ENCODE data around the gene PGF. TPM values are rescaled to one million over a fixed set of nuclear protein-coding genes. Genes with fewer than 3 reads are reported as not detected.
"Not testable (repeated sequence)": the region's sequence is repeated elsewhere in the genome, so short reads cannot be mapped to it uniquely, and the experiment has no call there.

The PGF gene
- polyA plus RNA-seq, 4 donors = 1.6 to 14.0 (median 6.9) TPM

DNA sequence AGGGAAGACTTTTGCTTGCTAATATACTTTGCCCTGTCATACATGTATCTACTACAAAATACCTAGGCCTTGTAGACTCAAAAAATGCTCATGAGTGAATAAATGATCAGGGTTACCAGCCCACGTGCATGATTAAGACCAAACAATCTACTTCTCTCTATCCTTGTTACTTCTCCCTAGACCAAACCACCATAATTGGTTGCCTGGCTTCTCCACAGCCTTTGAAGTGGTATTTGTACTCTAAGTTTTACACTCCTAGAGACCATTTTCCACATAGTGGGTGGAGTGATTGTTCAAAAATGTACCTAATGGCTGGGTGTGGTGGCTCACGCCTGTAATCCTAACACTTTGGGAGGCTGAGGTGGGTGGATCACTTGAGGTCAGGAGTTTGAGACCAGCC, 18.2 kb downstream of the PGF start:
- WGBS, 3 donors = 57 to 74% (median 63%) methylated on average over 2 of the region's 2 CpGs

DNA sequence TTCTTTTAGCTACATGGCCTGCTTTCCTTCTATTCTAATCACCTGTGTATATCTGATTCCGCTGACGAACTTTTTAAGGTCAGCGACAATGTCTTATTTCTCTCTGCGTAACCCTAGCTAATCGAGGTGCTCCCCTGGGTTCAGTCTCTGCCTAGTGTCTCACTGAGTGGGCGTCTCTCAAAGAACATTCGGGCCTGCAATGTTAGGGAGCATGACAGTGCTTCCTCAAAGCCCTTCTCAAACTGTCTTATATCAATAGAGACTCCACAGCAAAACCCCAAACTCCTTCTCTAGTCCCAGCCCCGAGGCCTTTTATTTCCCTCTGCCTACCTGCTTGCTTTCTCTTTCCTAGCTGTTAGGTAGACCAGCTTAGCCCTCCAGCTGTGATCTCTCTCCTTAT, 18.7 kb downstream of the PGF start:
- WGBS, 3 donors = 87 to 91% (median 90%) methylated on average over 8 of the region's 8 CpGs
- FAIRE-seq = no peak

More for the DNA sequence above, 18.2 kb downstream of the PGF start:
- Histone ChIP-seq H3K4me3 (ENCODE audit: low read depth in 1 of 3, low read length in 3 of 3) (no peak overlapping the region), H3K27me3 (ENCODE audit: control insufficient read depth in 3 of 3, insufficient read depth in 3 of 3, low read length in 3 of 3) (no peaks in the 10 kb centered on the region), H3K9me3 (ENCODE audit: control insufficient read depth in 2 of 2, insufficient read depth in 1 of 2, low read depth in 1 of 2, low read length in 1 of 2) (no peaks in the 10 kb centered on the region), H3K27ac (ENCODE audit: low read depth in 1 of 3, low read length in 2 of 3) (no peak overlapping the region), H3K36me3 (ENCODE audit: control insufficient read depth in 3 of 3, insufficient read depth in 2 of 3, low read depth in 1 of 3, low read length in 3 of 3) (peaks cover 0 to 14% (median 0%) of the 10 kb centered on the region in 3 donors), H3K4me1 (ENCODE audit: control insufficient read depth in 3 of 3, insufficient read depth in 2 of 3, low read depth in 1 of 3, low read length in 2 of 3) (peaks cover 0 to 8% (median 0%) of the 10 kb centered on the region in 3 donors)
- no peak for DNase-seq
- FAIRE-seq = no peak

DNA sequence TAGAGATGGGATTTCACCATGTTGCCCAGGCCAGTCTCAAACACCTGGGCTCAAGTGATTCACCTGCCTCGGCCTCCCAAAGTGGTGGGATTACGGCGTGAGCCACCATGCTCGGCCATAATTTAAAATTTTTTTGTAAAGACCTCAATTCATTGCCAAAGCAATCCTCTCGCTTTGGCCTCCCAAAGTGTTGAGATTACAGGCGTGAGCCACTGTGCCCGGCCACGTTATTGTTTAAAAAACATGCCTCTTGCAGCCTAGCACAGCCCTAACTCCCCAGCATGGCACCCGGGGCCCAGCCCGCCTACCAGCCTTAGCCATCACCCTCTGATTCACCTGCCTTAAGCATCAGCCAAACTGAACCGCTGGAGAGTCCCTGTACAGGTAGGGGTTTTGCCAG, 19.2 kb downstream of the PGF start:
- no peaks in the 10 kb centered on the region for H3K9me3 ChIP-seq (ENCODE audit: control insufficient read depth in 2 of 2, insufficient read depth in 1 of 2, low read depth in 1 of 2, low read length in 1 of 2)
- no peak for FAIRE-seq
- no peak overlapping the region for H3K4me3 ChIP-seq (ENCODE audit: low read depth in 1 of 3, low read length in 3 of 3)
- peaks cover 0 to 4% (median 0%) of the 10 kb centered on the region in 3 donors for H3K36me3 ChIP-seq (ENCODE audit: control insufficient read depth in 3 of 3, insufficient read depth in 2 of 3, low read depth in 1 of 3, low read length in 3 of 3)
- no peak for DNase-seq
- no peak overlapping the region for H3K27ac ChIP-seq (ENCODE audit: low read depth in 1 of 3, low read length in 2 of 3)
- peaks cover 0 to 4% (median 0%) of the 10 kb centered on the region in 3 donors for H3K4me1 ChIP-seq (ENCODE audit: control insufficient read depth in 3 of 3, insufficient read depth in 2 of 3, low read depth in 1 of 3, low read length in 2 of 3)
- H3K27me3 ChIP-seq (ENCODE audit: control insufficient read depth in 3 of 3, insufficient read depth in 3 of 3, low read length in 3 of 3) = no peaks in the 10 kb centered on the region
- WGBS, 3 donors = 88 to 96% (median 93%) methylated on average over 11 of the region's 11 CpGs

More for the DNA sequence above, 18.7 kb downstream of the PGF start:
- no peak for DNase-seq
- Histone ChIP-seq H3K36me3 (ENCODE audit: control insufficient read depth in 3 of 3, insufficient read depth in 2 of 3, low read depth in 1 of 3, low read length in 3 of 3) (peaks cover 0 to 10% (median 0%) of the 10 kb centered on the region in 3 donors), H3K4me3 (ENCODE audit: low read depth in 1 of 3, low read length in 3 of 3) (no peak overlapping the region), H3K27ac (ENCODE audit: low read depth in 1 of 3, low read length in 2 of 3) (no peak overlapping the region), H3K27me3 (ENCODE audit: control insufficient read depth in 3 of 3, insufficient read depth in 3 of 3, low read length in 3 of 3) (no peaks in the 10 kb centered on the region), H3K4me1 (ENCODE audit: control insufficient read depth in 3 of 3, insufficient read depth in 2 of 3, low read depth in 1 of 3, low read length in 2 of 3) (peaks cover 0 to 4% (median 0%) of the 10 kb centered on the region in 3 donors), H3K9me3 (ENCODE audit: control insufficient read depth in 2 of 2, insufficient read depth in 1 of 2, low read depth in 1 of 2, low read length in 1 of 2) (no peaks in the 10 kb centered on the region)

DNA sequence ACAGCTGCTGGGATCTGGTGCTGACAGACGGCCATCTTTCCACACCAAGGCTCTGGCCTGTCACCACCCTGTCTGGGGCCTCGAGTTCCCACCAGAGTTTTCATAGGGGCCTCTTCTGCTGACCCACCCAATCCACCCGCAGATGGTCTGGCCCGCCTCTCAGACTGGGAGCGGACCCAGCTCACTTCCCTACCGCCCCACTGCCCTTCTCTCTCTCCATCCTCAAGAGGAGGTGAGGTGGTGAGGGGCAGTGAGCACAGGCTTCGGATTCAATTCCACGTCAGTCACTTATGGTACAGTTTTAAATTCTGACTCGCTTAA, 20.1 kb downstream of the PGF start:
- H3K4me3 ChIP-seq (ENCODE audit: low read depth in 1 of 3, low read length in 3 of 3) = no peak overlapping the region
- 80 to 88% (median 85%) methylated on average over 8 to 9 of the region's 9 CpGs for WGBS, 3 donors
- H3K9me3 ChIP-seq (ENCODE audit: control insufficient read depth in 2 of 2, insufficient read depth in 1 of 2, low read depth in 1 of 2, low read length in 1 of 2) = no peaks in the 10 kb centered on the region
- no peak overlapping the region for H3K27ac ChIP-seq (ENCODE audit: low read depth in 1 of 3, low read length in 2 of 3)
- no peak for DNase-seq
- H3K36me3 ChIP-seq (ENCODE audit: control insufficient read depth in 3 of 3, insufficient read depth in 2 of 3, low read depth in 1 of 3, low read length in 3 of 3) = no peaks in the 10 kb centered on the region
- no peaks in the 10 kb centered on the region for H3K27me3 ChIP-seq (ENCODE audit: control insufficient read depth in 3 of 3, insufficient read depth in 3 of 3, low read length in 3 of 3)
- FAIRE-seq = no peak
- peaks cover 0 to 4% (median 0%) of the 10 kb centered on the region in 3 donors for H3K4me1 ChIP-seq (ENCODE audit: control insufficient read depth in 3 of 3, insufficient read depth in 2 of 3, low read depth in 1 of 3, low read length in 2 of 3)

DNA sequence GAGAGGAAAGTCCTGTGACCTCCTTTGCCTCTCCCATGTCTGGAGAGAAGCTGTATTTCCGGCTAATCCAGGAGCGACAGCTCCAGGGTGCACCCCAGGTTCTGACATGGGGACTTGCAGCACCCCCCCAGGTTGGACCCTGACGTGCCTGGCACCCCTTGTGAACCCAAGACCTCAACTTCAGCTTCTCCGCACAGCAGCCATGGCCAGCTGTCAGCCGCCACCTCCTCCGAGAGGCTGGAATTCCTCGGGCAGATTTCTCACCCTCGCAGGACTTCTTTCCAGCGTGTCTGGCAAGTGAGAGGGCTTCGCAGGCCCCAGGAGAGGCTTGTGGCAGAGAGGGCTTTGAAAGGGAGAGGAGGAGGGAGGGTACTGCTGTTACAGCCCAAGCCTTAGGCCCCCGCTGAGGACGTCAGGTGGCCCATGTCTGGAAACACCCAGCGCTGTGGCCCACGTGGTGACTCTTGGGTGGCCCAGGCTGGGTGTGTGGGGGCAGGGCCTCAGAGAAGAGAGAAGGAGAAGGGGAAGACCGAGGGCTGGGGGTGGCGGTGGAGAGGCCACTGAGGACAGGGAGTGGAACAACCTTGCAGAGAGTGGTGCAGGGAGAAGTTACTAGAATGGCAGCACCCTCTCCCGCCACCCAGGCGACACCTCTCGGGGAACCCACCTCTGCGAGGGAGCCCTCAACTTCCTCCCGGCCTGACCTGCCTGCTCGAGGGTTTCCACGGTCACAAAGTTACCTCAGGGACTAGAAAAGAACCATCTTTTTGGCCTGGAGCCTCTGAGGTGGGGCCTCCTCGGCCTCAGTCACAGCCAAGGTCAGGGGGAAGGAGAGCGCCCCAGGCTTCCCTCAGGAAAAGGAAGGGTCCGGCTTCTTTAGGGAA, 20.7 kb downstream of the PGF start:
- Histone ChIP-seq H3K27me3 (ENCODE audit: control insufficient read depth in 3 of 3, insufficient read depth in 3 of 3, low read length in 3 of 3) (peaks cover 0 to 2% (median 0%) of the 10 kb centered on the region in 3 donors), H3K27ac (ENCODE audit: low read depth in 1 of 3, low read length in 2 of 3) (no peak overlapping the region), H3K4me3 (ENCODE audit: low read depth in 1 of 3, low read length in 3 of 3) (no peak overlapping the region), H3K4me1 (ENCODE audit: control insufficient read depth in 3 of 3, insufficient read depth in 2 of 3, low read depth in 1 of 3, low read length in 2 of 3) (peaks cover 0 to 4% (median 0%) of the 10 kb centered on the region in 3 donors), H3K9me3 (ENCODE audit: control insufficient read depth in 2 of 2, insufficient read depth in 1 of 2, low read depth in 1 of 2, low read length in 1 of 2) (no peaks in the 10 kb centered on the region), H3K36me3 (ENCODE audit: control insufficient read depth in 3 of 3, insufficient read depth in 2 of 3, low read depth in 1 of 3, low read length in 3 of 3) (no peaks in the 10 kb centered on the region)
- whole genome bisulfite sequencing, 3 donors = 69 to 81% (median 79%) methylated on average over 25 to 26 of the region's 26 CpGs
- FAIRE-seq (no peak), DNase-seq (no peak)

DNA sequence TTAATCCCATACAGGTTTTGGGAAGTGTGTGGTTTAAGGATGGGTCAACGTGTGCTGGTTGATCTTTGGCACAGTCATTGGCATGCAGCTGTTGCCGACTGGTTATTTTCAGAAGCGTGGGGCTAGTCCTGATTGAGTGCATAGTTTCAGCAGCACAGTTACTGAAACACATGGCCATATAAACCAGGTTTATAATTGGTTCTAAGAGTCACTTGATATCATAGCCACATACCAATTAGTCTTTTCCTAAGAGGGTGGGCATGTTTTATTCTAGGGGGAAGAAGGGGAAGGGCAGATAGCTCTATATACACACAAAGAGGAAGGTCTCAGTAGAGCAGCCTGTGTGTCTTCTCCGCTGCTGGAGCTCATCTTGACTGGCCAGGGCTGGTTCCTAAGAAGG, 21.4 kb downstream of the PGF start:
- no peaks in the 10 kb centered on the region for H3K36me3 ChIP-seq (ENCODE audit: control insufficient read depth in 3 of 3, insufficient read depth in 2 of 3, low read depth in 1 of 3, low read length in 3 of 3)
- FAIRE-seq (no peak), DNase-seq (no peak)
- peaks cover 0 to 4% (median 0%) of the 10 kb centered on the region in 3 donors for H3K4me1 ChIP-seq (ENCODE audit: control insufficient read depth in 3 of 3, insufficient read depth in 2 of 3, low read depth in 1 of 3, low read length in 2 of 3)
- WGBS, 3 donors = 28 to 44% (median 44%) methylated on average over 4 of the region's 4 CpGs
- H3K9me3 ChIP-seq (ENCODE audit: control insufficient read depth in 2 of 2, insufficient read depth in 1 of 2, low read depth in 1 of 2, low read length in 1 of 2) = no peaks in the 10 kb centered on the region
- no peak overlapping the region for H3K27ac ChIP-seq (ENCODE audit: low read depth in 1 of 3, low read length in 2 of 3)
- no peak overlapping the region for H3K4me3 ChIP-seq (ENCODE audit: low read depth in 1 of 3, low read length in 3 of 3)
- H3K27me3 ChIP-seq (ENCODE audit: control insufficient read depth in 3 of 3, insufficient read depth in 3 of 3, low read length in 3 of 3) = peaks cover 0 to 8% (median 0%) of the 10 kb centered on the region in 3 donors

DNA sequence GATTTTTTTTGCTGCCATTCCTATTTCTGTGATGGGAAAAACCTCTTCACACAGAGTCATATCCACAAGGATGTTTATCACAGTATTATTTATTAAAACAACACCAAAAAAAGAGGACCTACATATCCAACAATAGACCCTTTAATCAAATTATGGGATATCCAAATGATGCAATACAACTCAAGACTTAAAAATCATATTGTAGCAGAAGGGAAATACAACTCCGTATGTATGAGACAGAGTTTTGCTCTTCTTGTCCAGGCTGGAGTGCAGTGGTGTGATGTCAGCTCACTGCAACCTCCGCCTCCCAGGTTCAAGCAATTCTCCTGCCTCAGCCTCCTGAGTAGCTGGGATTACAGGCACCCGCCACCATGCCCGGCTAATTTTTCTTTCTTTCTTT, 22.5 kb downstream of the PGF start:
- 72 to 80% (median 80%) methylated on average over 4 of the region's 4 CpGs for WGBS, 3 donors
- H3K36me3 ChIP-seq (ENCODE audit: control insufficient read depth in 3 of 3, insufficient read depth in 2 of 3, low read depth in 1 of 3, low read length in 3 of 3); H3K27me3 ChIP-seq (ENCODE audit: control insufficient read depth in 3 of 3, insufficient read depth in 3 of 3, low read length in 3 of 3); FAIRE-seq; H3K4me3 ChIP-seq (ENCODE audit: low read depth in 1 of 3, low read length in 3 of 3); DNase-seq; H3K9me3 ChIP-seq (ENCODE audit: control insufficient read depth in 2 of 2, insufficient read depth in 1 of 2, low read depth in 1 of 2, low read length in 1 of 2); H3K27ac ChIP-seq (ENCODE audit: low read depth in 1 of 3, low read length in 2 of 3); H3K4me1 ChIP-seq (ENCODE audit: control insufficient read depth in 3 of 3, insufficient read depth in 2 of 3, low read depth in 1 of 3, low read length in 2 of 3): not testable (repeated sequence)

DNA sequence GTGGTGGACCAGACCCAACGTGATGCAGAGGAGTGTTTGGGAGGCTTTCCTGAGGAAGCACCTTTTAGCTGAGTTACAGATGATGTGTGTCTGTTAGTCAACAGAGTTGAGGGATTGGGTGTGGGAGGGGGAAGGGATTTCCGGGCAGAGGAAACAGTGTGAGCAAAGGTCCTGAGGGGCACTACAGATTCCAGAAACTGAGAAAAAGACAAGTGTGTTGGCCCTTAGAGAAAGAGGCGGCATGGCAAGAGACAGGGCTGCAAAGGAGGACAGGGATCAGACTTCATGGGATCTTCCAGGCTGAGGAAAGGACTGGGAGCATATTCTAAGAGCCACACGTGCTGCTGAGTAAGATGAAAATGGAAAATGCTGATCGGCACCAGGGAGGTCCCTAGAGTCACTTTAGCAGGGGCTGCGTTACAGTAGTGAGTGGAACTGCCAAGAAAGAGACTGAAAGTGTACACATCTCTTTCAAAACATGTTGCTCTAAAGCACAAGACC, 22.9 kb downstream of the PGF start:
- H3K36me3 ChIP-seq (ENCODE audit: control insufficient read depth in 3 of 3, insufficient read depth in 2 of 3, low read depth in 1 of 3, low read length in 3 of 3) = no peaks in the 10 kb centered on the region
- FAIRE-seq (no peak), DNase-seq (no peak)
- no peak overlapping the region for H3K4me3 ChIP-seq (ENCODE audit: low read depth in 1 of 3, low read length in 3 of 3)
- peaks cover 0 to 4% (median 0%) of the 10 kb centered on the region in 3 donors for H3K4me1 ChIP-seq (ENCODE audit: control insufficient read depth in 3 of 3, insufficient read depth in 2 of 3, low read depth in 1 of 3, low read length in 2 of 3)
- H3K9me3 ChIP-seq (ENCODE audit: control insufficient read depth in 2 of 2, insufficient read depth in 1 of 2, low read depth in 1 of 2, low read length in 1 of 2) = no peaks in the 10 kb centered on the region
- H3K27ac ChIP-seq (ENCODE audit: low read depth in 1 of 3, low read length in 2 of 3) = peak overlapping the region in 1 of 3 donors; percentile 15
- H3K27me3 ChIP-seq (ENCODE audit: control insufficient read depth in 3 of 3, insufficient read depth in 3 of 3, low read length in 3 of 3) = peaks cover 0 to 8% (median 0%) of the 10 kb centered on the region in 3 donors
- 28 to 45% (median 33%) methylated on average over 6 of the region's 6 CpGs for WGBS, 3 donors

Data from small intestine (tissue), 7 donors.